Stimulated activated CD8-positive, alpha-beta memory T cell treated with anti-CD3 and anti-CD28 coated beads, Interleukin-12 subunit alpha, Interleukin-12 subunit beta, amount 100 ng/mL, for 4 hours (primary cell): ENCODE results near the gene NLRP12.
A peak's percentile ranks its signal among the peaks of the same experiment; 100 is the strongest.
"Not testable (repeated sequence)": the region's sequence is repeated elsewhere in the genome, so short reads cannot be mapped to it uniquely, and the experiment has no call there.

Source experiments
- DNase-seq: peaks from one replicate; pipeline ENCODE4 v3.0.0-alpha.2; 2020; ENCODE audit warnings: low read depth

Gene NLRP12

DNA sequence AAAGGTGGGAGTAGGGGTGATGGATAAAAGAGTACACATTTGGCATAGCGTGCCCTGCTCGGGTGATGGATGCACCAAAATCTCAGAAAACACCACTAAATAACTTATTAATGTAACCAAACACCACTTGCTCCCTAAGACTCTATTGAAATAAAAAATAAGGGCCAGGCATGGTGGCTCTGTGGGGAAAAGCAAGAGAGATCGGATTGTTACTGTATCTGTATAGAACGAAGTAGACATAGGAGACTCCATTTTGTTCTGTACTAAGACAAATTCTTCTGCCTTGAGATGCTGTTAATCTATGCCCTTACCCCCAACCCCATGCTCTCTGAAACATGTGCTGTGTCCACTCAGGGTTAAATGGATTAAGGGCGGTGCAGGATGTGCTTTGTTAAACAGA lies 14.3 kb upstream of the NLRP12 start:
- DNase-seq, result not testable (repeated sequence)

DNA sequence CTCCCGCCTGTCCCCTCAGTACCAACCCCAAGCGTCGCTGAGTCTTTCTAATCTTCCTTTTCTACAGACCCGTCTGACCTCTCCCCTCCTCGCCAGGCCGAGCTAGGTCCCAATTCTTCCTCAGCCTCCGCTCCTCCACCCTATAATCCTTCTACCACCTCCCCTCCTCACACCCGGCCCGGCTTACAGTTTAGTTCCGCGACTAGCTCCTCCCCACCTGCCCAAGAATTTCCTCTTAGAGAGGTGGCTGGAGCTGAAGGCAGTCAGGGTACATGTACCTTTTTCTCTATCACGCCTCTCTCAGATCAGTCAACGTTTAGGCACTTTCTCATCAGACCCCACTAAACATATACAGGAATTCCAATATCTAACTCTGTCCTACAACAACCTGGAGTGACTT lies 8.7 kb upstream of the NLRP12 start:
- DNase-seq, result not testable (repeated sequence)

DNA sequence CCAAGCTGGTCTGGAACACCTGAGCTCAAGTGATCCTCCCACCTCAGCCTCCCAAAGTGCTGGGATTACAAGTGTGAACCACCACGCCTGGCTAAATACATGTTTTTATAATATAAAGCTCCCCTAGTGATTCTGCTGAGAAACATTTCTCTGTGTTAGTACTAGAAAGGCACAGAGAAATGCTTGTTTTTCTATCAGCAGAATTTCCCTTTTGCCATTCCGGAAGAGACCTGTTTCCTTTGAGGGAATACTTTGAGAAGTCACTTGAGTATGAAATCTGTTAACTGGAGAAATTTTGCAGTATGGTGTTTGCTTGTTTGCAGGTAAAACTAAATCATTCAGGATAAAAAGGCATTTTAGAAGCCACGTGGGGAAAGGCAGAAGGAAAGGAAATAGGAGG lies 4.4 kb upstream of the NLRP12 start:
- DNase-seq, result no peak

DNA sequence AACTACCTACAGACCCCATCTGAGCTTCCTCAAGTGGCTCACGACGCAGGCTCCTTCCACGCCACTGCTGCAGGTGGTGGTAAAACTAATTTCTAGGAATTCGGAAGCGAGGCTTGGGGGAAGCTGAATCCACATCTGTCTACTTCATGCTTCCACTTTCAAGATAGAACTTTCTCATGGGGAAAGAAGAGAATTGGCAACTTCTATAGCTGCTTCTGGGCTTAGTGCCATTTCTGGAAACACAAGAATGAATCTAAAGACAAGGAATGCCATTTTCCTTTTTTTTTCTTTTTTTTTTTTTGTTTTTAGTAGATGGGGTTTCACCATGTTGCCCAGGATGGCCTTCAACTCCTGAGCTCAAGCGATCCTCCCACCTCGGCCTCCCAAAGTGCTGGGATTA lies 2.8 kb upstream of the NLRP12 start:
- no peak for DNase-seq

DNA sequence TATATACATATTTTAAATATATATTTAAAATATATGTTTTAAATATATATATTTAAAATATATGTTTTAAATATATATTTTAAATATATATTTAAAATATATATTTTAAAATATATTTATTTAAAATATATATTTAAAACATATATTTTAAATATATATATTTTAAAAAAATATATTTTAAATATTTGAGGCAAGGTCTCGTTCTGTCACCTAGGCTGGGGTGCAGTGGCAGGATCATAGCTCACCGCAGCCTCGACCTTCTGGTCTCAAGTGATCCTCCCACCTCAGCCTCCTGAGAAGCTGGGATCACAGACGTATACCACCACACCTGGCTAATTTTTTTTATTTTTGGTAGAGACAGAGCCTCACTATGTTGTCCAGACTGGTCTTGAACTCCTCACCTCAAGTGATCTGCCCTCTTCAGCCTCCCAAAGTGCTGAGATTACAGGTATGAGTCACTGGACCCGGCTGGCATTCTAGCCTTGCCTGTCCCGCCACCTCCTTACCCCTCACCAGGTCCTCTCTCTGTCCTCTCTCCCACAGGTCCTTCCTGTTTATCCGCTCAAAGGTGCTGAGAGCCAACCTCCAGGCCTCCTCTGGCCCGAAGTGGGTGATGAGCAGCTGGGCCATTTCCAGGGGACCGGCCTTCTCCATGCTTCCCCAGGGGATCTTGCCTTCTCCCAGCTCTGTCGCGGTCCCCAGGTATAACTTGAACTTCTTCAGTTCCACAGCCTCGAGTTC lies 564 bp downstream of the NLRP12 start:
- no peak for DNase-seq

DNA sequence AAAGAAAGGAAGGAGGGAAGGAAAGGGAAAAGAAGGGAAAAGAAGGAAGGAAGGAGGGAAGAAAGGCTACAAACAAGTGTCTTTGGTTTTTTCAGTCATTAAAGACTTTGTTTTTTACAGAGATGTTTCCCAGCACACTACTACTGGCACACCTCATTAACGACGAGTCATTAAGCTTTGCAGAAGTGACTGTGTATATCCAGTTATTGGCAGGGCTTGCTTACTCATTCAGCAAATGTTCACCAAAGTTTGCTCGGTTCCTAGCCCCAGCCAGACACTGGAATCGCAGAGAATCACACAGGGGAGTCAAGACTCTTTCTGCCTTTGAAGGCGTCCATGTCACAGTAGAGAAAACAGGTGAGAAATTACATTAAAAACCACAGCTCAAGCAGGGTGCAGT lies 4.3 kb downstream of the NLRP12 start:
- no peak for DNase-seq

DNA sequence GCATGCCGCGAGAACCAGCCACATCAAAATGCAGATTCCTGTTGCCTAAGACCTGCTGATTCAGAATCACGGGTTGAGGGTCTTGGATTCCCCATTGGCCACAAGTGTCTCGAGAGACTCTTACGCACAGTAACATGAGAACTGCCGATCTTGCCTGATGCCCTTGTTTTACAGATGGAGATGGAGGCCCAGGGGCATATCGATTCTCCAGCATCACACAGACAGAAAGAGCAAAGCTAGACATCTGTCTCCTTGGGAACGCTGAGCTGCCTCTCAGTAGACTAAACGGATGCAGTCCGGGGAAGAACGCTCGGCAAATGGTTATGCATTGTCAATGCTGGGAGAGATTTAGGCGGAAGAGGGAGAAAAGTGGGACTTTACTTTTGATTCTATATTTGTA lies 5.4 kb downstream of the NLRP12 start:
- no peak for DNase-seq

DNA sequence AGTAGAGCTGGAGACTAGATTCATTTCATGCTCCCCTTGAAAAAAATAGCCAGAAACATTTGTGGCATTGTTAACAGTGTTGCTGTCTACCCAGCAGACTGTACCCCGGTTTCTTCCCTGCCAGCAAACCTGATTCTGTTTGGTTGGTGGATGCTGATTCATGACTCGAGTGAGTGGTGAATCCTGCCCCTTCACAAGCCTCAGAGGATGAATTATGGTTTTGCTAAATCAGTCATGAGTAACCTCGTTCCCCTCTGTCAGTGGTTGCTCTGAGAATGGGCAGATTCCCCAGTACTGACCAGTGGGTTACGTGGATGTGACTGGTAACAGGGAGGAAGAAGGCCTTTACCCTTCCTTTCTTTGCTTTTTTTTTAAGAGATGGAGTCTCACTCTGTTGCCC lies 10.1 kb downstream of the NLRP12 start:
- DNase-seq, result no peak

DNA sequence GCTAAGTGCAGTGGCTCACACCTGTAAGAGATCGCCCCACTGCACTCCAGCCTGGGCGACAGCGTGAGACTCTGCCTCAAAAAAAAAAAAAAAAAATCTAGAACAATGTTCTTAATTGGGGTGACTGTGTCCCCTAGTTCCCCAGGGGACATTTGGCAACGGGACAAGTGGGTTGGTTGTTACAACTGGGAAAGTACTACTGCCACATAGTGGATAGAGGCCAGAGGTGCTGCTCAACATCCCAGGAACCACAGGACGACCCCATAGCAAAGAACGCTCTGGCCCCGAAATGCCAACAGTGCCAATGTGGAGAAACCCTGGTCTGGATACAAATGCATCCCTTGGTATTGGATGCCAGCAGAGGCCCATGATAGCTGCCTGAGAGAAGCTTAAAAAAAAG lies 11.8 kb downstream of the NLRP12 start:
- no peak for DNase-seq

DNA sequence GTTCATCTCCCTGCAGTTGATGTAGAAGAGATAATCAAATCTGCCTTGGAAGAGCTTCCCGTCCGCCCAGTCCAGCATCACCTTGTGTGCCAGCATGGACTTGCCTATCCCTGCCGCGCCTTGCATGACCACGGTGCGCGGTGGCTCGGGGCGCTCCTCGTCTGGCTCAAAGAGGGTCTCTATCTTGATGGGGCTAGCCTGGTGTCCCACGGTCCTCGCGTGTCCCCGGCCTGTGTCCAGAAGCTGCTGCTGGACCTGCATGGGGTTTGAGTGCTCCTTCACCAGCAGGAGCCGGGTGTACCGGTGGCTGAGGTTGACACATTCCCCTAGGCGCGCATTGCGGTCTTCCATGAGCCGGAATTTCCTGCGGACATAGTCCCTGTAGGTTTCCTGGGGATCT lies 13.2 kb downstream of the NLRP12 start:
- no peak for DNase-seq

DNA sequence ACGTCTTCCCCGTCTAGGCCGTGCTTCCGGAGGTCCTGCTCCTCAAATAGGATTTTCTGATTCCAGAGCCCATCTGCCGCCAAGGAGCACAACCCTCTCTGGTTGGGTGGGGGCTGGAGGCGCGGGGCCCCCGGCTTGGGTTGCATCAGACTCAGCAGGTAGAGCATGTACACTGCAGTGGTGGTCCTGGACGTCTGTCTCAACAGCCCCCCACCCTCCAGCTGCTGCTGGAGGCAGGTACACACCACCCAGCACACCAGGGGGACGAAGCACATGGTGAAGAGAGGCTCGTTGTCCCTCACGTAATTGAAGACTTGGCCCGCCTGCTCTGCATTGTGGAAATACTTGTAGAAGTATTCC lies 13.9 kb downstream of the NLRP12 start:
- DNase-seq, result no peak

DNA sequence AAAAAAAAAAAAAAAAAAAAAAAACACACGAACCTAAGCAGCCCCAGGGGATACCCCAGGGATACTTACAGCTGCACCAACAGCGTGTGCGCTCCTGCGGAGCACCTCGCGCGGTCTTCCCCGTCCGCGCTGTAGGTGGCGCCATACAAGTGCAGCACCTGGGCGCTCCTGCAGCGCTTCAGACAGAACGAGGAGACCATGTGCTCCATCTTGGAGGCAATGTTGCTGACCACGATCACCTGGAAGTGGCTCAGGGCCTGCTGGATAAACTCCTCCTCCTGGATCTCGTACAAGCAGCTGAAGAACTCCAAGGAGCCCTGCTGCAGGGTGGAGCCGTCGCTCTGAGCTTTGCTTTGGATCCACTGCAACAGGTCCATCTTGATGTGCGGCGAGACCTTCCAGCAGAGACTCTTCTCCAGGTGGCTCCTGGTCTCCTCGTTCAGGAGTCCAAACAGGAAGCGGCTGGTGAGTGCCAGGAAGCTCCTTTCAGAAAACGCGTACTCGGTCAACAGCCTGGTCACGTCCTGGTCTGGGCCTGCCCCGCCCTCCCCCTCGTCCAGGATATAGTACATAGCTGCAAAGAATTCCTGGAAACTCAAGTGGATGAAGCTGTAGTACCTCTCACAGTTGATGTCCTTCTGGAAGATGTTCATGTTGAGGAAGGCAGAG lies 14.5 kb downstream of the NLRP12 start:
- DNase-seq, result no peak

DNA sequence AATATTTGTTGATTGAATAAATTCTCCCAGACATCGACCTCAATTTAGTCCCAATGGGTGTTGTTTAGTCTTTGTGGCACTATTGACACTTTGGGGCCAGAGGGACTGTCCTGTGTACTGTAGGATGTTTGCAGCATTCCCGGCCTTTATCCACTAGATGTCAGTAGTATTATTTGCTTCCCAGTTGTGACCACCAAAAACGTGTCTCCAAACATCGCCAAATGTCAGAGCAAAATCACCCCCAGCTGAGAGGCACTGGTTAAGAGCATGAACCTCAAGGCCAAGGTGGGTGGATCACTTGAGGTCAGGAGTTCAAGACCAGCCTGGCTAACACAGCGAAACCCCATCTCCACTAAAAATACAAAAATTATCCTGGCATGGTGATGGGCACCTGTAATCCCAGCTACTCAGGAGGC lies 15.4 kb downstream of the NLRP12 start:
- no peak for DNase-seq

DNA sequence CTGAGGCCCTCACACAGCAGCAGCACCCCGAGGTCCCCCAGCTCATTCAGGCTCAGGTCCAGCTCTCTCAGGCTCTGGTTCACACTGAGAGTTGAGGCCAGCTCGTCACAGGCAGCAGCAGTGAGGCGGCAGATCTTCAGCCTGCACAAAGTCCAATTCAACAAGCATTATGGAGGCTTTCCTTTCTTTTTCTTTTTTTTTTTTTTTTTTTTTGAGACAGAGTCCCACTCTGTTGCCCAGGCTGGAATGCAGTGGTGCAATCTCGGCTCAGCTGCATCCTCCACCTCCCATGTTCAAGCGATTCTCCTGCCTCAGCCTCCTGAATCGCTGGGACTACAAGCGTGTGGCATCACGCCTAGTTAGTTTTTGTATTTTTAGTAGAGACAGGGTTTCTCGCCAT lies 22.9 kb downstream of the NLRP12 start:
- DNase-seq, result no peak

DNA sequence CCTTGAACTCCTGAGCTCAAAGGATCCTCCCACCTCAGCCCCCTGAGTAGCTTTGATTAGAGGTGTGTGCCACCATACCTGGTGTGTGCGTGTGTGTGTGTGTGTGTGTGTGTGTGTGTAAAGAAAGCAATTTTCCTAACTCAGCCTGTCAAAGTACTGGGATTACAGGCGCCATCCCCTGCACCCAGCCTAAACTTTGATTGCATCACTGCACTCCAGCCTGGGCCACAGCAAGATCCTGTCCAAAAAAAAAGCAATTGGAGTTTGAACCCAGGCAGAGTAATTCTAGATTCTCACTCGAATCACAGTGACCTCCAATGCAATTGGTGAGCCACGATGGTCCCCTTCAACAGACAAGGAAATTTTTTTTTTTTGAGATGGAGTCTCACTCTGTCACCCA lies 29.1 kb downstream of the NLRP12 start:
- DNase-seq, result no peak

DNA sequence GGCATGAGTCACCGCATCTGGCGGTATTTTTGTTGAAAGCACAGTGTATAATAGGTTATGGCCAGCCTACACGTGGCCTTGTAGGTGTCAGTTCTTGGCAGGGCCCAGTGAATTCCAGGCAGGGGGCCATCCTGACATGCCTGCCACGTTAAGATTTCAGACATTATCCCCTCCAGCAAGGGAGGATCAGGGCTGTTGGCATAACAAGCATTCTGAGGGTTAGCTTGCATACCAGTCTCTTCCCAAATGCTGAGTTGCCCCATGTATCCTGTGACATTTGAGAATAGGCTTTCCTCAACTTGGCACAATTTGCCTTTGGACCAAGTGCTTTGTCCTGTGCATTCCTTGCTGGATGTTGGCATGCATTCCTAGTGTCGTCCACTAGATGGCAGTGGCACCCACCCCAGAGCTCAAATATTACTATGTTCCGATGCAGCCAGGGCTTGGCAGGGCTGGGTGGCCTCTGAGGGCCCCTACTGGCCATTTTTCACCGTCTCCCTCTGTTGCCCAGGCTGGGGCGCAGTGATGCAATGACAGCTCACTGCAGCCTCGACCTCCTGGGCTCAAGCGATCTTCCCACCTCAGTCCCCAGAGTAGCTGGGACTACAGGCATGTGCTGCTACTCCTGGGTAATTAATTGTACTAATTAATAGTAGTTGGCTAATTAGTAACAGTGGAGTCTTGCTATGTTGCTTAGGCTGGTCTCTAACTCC lies 31.2 kb downstream of the NLRP12 start:
- peak; percentile 46 for DNase-seq

DNA sequence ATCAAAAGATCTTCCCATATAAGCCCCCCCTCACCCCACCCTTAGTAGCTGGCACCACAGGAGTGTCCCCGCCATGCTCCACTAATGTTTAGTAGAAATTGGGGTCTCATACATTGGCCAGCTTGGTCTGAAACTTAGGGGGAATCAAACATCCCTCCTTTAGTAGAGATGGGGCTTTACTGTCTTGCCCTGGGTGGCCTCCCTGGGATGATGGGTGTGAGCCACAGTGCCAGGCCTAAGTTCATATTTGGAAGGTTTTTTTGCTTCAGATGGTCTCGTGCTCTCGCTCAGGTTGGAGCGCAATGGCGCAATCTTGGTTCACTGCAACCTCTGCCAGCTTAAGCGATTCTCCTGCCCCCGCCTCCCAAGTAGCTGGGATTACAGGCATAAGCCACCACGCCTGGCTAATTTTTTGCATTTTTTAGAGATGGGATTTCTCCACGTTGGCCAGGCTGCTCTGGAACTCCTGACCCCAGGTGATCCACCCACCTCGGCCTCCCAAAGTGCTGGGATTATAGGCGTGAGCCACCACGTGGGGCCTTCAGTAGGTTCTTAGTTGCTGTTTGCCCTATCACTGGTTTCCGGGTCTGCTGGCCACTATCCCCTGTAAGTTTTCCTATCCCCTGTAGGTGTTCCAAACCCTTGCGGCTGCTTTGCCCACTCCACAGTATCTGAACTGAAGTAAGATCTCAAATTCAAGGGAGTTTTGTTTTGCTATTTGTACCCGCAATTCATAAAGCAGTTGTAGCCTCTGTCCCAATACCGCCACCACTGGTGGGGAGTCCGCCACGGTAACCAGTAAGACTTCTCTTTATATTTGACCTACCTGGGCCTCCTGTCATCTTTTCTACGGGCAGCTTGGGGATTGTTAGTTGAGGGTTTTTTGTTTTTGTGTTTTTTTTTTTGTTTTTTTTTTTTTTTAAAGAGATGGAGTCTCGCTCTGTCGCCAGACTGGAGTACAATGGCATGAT lies 34.1 kb downstream of the NLRP12 start:
- no peak for DNase-seq

DNA sequence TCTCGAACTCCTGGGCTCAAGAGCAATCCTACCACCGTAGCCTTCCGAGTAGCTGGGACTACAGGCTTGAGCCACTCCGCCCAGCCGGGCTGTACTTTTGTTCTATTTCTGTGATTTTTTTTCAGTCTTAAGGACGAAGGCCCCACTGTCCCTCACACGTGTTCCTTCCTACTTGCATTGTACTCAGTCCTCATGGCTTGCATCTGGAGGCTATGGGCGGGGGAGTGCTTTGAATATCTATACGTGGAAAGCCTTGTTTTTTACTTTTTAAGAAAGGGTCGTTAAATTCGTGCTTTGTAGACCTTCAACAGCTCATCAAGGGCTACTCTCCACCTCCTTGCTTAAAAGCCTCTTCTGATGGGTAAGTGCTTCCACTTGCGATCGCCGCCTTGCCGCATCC lies 36.8 kb downstream of the NLRP12 start:
- DNase-seq, result no peak

DNA sequence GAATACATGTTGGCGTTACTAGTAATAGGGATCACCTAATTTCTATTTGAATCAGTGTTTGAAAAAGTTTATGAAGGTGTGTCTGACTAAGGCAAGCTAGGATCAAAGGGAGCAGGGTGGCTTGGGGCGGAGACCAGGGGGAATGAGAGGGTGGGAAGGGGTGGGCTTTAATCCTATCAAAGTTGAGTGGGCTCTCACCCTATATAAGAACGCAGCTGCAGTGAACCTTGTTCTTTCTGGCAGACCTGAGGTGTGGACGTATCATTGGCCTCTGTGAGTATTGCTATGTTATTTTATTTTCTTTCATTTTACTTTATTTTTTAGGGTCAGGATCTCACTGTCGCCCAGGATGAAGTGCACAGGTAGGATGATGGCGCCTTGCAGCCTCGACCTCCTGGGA lies 37.4 kb downstream of the NLRP12 start:
- no peak for DNase-seq

DNA sequence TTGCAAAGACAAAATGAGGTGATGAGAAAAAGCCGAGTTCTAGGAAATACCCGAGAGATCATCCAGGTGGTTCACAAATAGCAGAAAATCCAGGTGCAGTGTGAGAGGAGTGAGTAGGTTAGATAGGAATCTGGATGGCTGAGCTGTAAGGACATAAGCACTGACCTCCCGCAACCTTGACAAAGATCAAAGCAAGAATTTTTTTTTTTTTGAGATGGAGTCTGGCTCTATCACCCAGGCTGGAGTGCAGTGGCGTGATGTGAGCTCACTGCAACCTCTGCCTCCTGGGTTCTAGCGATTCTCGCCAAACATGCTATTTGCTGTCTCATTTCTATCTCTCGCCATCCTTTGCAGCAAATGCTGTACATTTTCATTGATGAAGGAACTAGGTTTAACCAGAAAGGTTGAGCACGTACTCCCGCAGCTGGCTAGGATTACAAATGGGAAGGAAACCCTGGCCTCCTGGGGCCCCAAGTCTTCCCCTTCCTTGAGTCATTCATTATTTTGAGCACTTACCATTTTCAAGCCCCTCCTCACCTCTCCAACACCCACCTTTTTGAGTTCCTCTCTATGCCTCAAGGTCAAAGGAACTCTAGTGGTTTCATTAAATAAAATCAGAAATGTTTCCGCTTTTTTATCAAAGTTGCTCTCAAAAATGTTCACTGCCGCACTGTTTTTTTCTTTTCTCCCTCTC lies 38.8 kb downstream of the NLRP12 start:
- DNase-seq, result no peak

DNA sequence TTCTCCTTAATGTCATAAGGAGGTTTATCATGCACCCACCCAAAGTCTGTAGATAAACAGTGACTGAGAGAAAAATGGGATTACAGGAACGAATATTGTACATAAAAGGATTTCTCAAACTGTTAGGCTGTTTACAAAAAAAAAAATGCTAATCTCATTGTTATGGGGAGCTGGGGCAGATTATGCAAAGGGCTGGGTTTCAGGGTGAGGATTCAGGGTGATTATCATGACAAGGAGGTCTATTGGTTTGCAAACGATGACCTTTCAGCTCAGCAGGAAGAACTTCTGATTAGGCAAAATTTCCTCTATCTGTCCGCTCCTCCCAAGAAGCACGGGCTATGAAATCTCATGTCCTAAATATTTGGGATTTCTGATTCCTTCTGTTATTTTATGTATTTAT lies 41.4 kb downstream of the NLRP12 start:
- no peak for DNase-seq

DNA sequence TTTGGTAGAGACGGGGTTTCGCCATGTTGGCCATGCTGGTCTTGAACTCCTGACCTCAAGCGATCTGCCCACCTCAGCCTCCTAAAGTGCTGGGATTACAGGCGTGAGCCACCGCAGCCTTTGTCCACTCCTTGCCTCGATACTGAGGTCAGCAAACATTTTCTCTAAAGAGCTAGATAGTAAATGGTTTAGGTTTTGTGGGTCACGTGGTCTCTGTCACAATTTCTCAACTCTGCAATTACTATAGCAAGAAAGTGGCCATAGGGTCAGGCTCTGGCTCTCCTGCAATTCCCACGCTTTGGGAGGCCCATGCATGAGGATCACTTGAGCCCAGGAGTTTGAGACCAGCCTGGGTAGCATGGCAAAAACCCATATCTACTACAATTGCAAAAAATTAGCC lies 42.8 kb downstream of the NLRP12 start:
- not testable (repeated sequence) for DNase-seq
